Measurements from ENCODE around the gene EML3. TPM values are rescaled to one million over a fixed set of nuclear protein-coding genes. Genes with fewer than 3 reads are reported as not detected.
A peak's percentile ranks its signal among the peaks of the same experiment; 100 is the strongest.
"Not testable (repeated sequence)": the region's sequence is repeated elsewhere in the genome, so short reads cannot be mapped to it uniquely, and the experiment has no call there.

Gene EML3
- total RNA-seq, 2 experiments from 2014 or later = 81.8 to 97.1 TPM

- intact Hi-C loops (cut with micrococcal nuclease) = loop anchor here (1.0 kb wide), 4 partner anchors 13 to 136 kb away; partner anchors contain the start of gene EEF1G
- Mint-ChIP-seq H3K9me3 (no peaks in the 10 kb centered on the region), H3K27ac (peak overlapping the region; percentile 77), H3K4me1 (ENCODE audit: low read depth) (peaks cover 69% of the 10 kb centered on the region), H3K36me3 (ENCODE audit: low read depth) (peaks cover 63% of the 10 kb centered on the region), H3K27me3 (ENCODE audit: low read depth) (no peaks in the 10 kb centered on the region), H3K4me3 (no peak overlapping the region)
- CTCF ChIA-PET = interaction anchor here (0.7 to 6.1 kb wide), 18 partner anchors 9 to 166 kb away, joined by 3 to 61 read pairs (median 4); partner anchors contain the start of genes EEF1G and TUT1
- DNase-seq = peak; percentile 90
Observed at GRCh38 chr11:62560566-62561103, 51.9 kb downstream of the EML3 start.

- peak overlapping the region; percentile 82 for H3K27ac Mint-ChIP-seq
- not testable (repeated sequence) for H3K27me3 Mint-ChIP-seq (ENCODE audit: low read depth); H3K4me3 Mint-ChIP-seq; DNase-seq; H3K9me3 Mint-ChIP-seq
- peaks cover 58% of the 10 kb centered on the region for H3K36me3 Mint-ChIP-seq (ENCODE audit: low read depth)
- CTCF ChIA-PET = interaction anchor here (0.6 to 6.1 kb wide), 7 partner anchors 8 to 165 kb away, joined by 3 to 61 read pairs (median 10); partner anchors contain the start of gene EEF1G
- intact Hi-C loops (cut with micrococcal nuclease) = loop anchor here (1.0 to 10.0 kb wide), 7 partner anchors 14 to 1125 kb away; partner anchors contain the start of genes EEF1G, FTH1 and RTN3
- H3K4me1 Mint-ChIP-seq (ENCODE audit: low read depth) = peaks cover 76% of the 10 kb centered on the region
Observed at GRCh38 chr11:62559626-62560025, 52.9 kb downstream of the EML3 start.

GRCh38 chr11:62559204-62559603, 53.4 kb downstream of the EML3 start:
- peak overlapping the region; percentile 82 for H3K27ac Mint-ChIP-seq
- DNase-seq = no peak
- CTCF ChIA-PET = interaction anchor here (0.6 to 6.1 kb wide), 5 partner anchors 7 to 164 kb away, joined by 3 to 61 read pairs (median 11); partner anchors contain the start of gene EEF1G
- no peak overlapping the region for H3K4me3 Mint-ChIP-seq
- H3K4me1 Mint-ChIP-seq (ENCODE audit: low read depth) = peaks cover 80% of the 10 kb centered on the region
- no peaks in the 10 kb centered on the region for H3K9me3 Mint-ChIP-seq
- intact Hi-C loops (cut with micrococcal nuclease) = loop anchor here (5.0 to 10.0 kb wide), 3 partner anchors 172 to 1126 kb away; partner anchors contain the start of genes FTH1 and RTN3
- peaks cover 58% of the 10 kb centered on the region for H3K36me3 Mint-ChIP-seq (ENCODE audit: low read depth)
- H3K27me3 Mint-ChIP-seq (ENCODE audit: low read depth) = no peaks in the 10 kb centered on the region

- DNase-seq = no peak
- CTCF ChIA-PET = interaction anchor here (2.1 to 6.1 kb wide), 5 partner anchors 8 to 164 kb away, joined by 8 to 61 read pairs (median 12); no protein-coding TSS in a partner anchor
- Mint-ChIP-seq H3K4me1 (ENCODE audit: low read depth) (peaks cover 82% of the 10 kb centered on the region), H3K36me3 (ENCODE audit: low read depth) (peaks cover 54% of the 10 kb centered on the region), H3K27ac (peak overlapping the region; percentile 82), H3K27me3 (ENCODE audit: low read depth) (no peaks in the 10 kb centered on the region), H3K4me3 (no peak overlapping the region), H3K9me3 (no peaks in the 10 kb centered on the region)
- intact Hi-C loops (cut with micrococcal nuclease) = loop anchor here (5.0 to 10.0 kb wide), 3 partner anchors 171 to 1126 kb away; partner anchors contain the start of genes FTH1 and RTN3
Observed at GRCh38 chr11:62558669-62559068, 53.9 kb downstream of the EML3 start.

- DNase-seq = peak; percentile 83
- no peaks in the 10 kb centered on the region for H3K27me3 Mint-ChIP-seq (ENCODE audit: low read depth)
Observed at GRCh38 chr11:62556875-62557631, 55.5 kb downstream of the EML3 start.

GRCh38 chr11:62556108-62556874, 56.3 kb downstream of the EML3 start:
- H3K27ac Mint-ChIP-seq = peak overlapping the region; percentile 96
- H3K4me3 Mint-ChIP-seq = peak overlapping the region; percentile 41
- CTCF ChIA-PET = interaction anchor here (0.8 to 6.1 kb wide), 11 partner anchors 9 to 161 kb away, joined by 3 to 61 read pairs (median 10); partner anchors contain the start of genes AHNAK and TUT1
- peak; percentile 93 for DNase-seq
- H3K9me3 Mint-ChIP-seq = peaks cover 1% of the 10 kb centered on the region
- peaks cover 40% of the 10 kb centered on the region for H3K36me3 Mint-ChIP-seq (ENCODE audit: low read depth)
- intact Hi-C loops (cut with micrococcal nuclease) = loop anchor here (2.0 to 10.0 kb wide), 5 partner anchors 13 to 1129 kb away; partner anchors contain the start of genes FTH1 and RTN3
- no peaks in the 10 kb centered on the region for H3K27me3 Mint-ChIP-seq (ENCODE audit: low read depth)
- H3K4me1 Mint-ChIP-seq (ENCODE audit: low read depth) = peaks cover 95% of the 10 kb centered on the region

More at GRCh38 chr11:62556875-62557631, 55.5 kb downstream of the EML3 start:
- H3K36me3 Mint-ChIP-seq (ENCODE audit: low read depth) = peaks cover 45% of the 10 kb centered on the region
- H3K27ac Mint-ChIP-seq = peak overlapping the region; percentile 96
- intact Hi-C loops (cut with micrococcal nuclease) = loop anchor here (2.0 to 10.0 kb wide), 5 partner anchors 14 to 1128 kb away; partner anchors contain the start of genes FTH1 and RTN3
- H3K9me3 Mint-ChIP-seq = peaks cover 1% of the 10 kb centered on the region
- CTCF ChIA-PET = interaction anchor here (0.7 to 6.1 kb wide), 13 partner anchors 10 to 162 kb away, joined by 3 to 61 read pairs (median 5); partner anchors contain the start of genes AHNAK, EEF1G and TUT1
- peaks cover 93% of the 10 kb centered on the region for H3K4me1 Mint-ChIP-seq (ENCODE audit: low read depth)
- H3K4me3 Mint-ChIP-seq = peak overlapping the region; percentile 41

- peak; percentile 79 for DNase-seq
- Mint-ChIP-seq H3K9me3 (peaks cover 1% of the 10 kb centered on the region), H3K4me1 (ENCODE audit: low read depth) (peaks cover 94% of the 10 kb centered on the region), H3K4me3 (peak overlapping the region; percentile 41), H3K36me3 (ENCODE audit: low read depth) (peaks cover 33% of the 10 kb centered on the region), H3K27ac (peak overlapping the region; percentile 96), H3K27me3 (ENCODE audit: low read depth) (no peaks in the 10 kb centered on the region)
- CTCF ChIA-PET = interaction anchor here (0.6 to 6.0 kb wide), 4 partner anchors 12 to 131 kb away, joined by 4 to 55 read pairs (median 20); partner anchors contain the start of gene TUT1
- intact Hi-C loops (cut with micrococcal nuclease) = loop anchor here (1.0 to 10.0 kb wide), 7 partner anchors 9 to 1129 kb away; partner anchors contain the start of genes AHNAK, FTH1 and RTN3
Observed at GRCh38 chr11:62555464-62556107, 57.0 kb downstream of the EML3 start.

GRCh38 chr11:62554387-62555167, 58.0 kb downstream of the EML3 start:
- H3K4me3 Mint-ChIP-seq = no peak overlapping the region
- no peaks in the 10 kb centered on the region for H3K27me3 Mint-ChIP-seq (ENCODE audit: low read depth)
- intact Hi-C loops (cut with micrococcal nuclease) = loop anchor here (1.0 to 10.0 kb wide), 5 partner anchors 8 to 1130 kb away; partner anchors contain the start of genes AHNAK, FTH1 and RTN3
- peaks cover 84% of the 10 kb centered on the region for H3K4me1 Mint-ChIP-seq (ENCODE audit: low read depth)
- peak overlapping the region; percentile 85 for H3K27ac Mint-ChIP-seq
- H3K36me3 Mint-ChIP-seq (ENCODE audit: low read depth) = peaks cover 27% of the 10 kb centered on the region
- no peak for DNase-seq
- H3K9me3 Mint-ChIP-seq = peaks cover 1% of the 10 kb centered on the region
- CTCF ChIA-PET = interaction anchor here (0.6 to 6.0 kb wide), 4 partner anchors 11 to 326 kb away, joined by 3 to 55 read pairs (median 20); partner anchors contain the start of gene SLC3A2

- CTCF ChIA-PET = interaction anchor here (2.0 to 6.0 kb wide), 3 partner anchors 10 to 129 kb away, joined by 8 to 55 read pairs (median 31); no protein-coding TSS in a partner anchor
- Mint-ChIP-seq H3K27me3 (ENCODE audit: low read depth) (no peaks in the 10 kb centered on the region), H3K27ac (peak overlapping the region; percentile 85), H3K9me3 (peaks cover 1% of the 10 kb centered on the region), H3K36me3 (ENCODE audit: low read depth) (peaks cover 20% of the 10 kb centered on the region), H3K4me3 (no peak overlapping the region), H3K4me1 (ENCODE audit: low read depth) (peaks cover 78% of the 10 kb centered on the region)
- peak; percentile 25 for DNase-seq
- intact Hi-C loops (cut with micrococcal nuclease) = loop anchor here (10.0 kb wide), 1 partner anchor 1131 kb away; the partner anchor contains the start of gene RTN3
Observed at GRCh38 chr11:62553839-62554361, 58.7 kb downstream of the EML3 start.
